Activated CD8-positive, alpha-beta T cell treated with anti-CD3 and anti-CD28 coated beads, Interleukin-2, amount 10 ng/mL, durations not matched to agents 7 days and 5 days (primary cell): ENCODE results near the gene CD9. TPM values are rescaled to one million over a fixed set of nuclear protein-coding genes. Genes with fewer than 3 reads are reported as not detected.

Experiments used
- ATAC-seq: fragments of 150-1000 bp; cut with Tn5 transposase; one replicate; pipeline ENCODE4 v1.10.0; 2021; ENCODE audit warnings: moderate library complexity
- CTCF ChIA-PET: fragments of 350-600 bp; sonication (Branson Sonifier 250); formaldehyde crosslinking; loops from one replicate; lab custom pipeline; 2021; ENCODE audit warnings: antibody characterized with exemption; lab: Charles Lee
- POLR2A ChIA-PET: fragments of 350-600 bp; sonication (Branson Sonifier 250); formaldehyde crosslinking; loops from one replicate; lab custom pipeline; 2021; ENCODE audit warnings: antibody characterized with exemption; lab: Charles Lee
- DNase-seq: peaks from one replicate; pipeline ENCODE4 v3.0.0-alpha.2; 2020
- H3K27ac Mint-ChIP-seq: one replicate; pipeline ENCODE4 v1.8.0; 2021; ENCODE audit warnings: mild to moderate bottlenecking, mixed read lengths
- H3K27me3 Mint-ChIP-seq: one replicate; pipeline ENCODE4 v1.8.0; 2021; ENCODE audit warnings: low read depth, mixed read lengths
- H3K36me3 Mint-ChIP-seq: one replicate; pipeline ENCODE4 v1.8.0; 2021; ENCODE audit warnings: low read depth, mixed read lengths
- H3K4me1 Mint-ChIP-seq: one replicate; pipeline ENCODE4 v1.8.0; 2021; ENCODE audit warnings: low read depth, mixed read lengths
- H3K4me3 Mint-ChIP-seq: one replicate; pipeline ENCODE4 v1.8.0; 2021; ENCODE audit warnings: mild to moderate bottlenecking, mixed read lengths
- H3K9me3 Mint-ChIP-seq: one replicate; pipeline ENCODE4 v1.8.0; 2022; ENCODE audit warnings: mixed read lengths; ENCODE audit not compliant: insufficient read depth
- total RNA-seq, 2 experiments: library from RNA; stranded (reverse); gene quantifications; one replicate each; pipeline ENCODE4 v1.2.3, GENCODE V29; 2021

Gene CD9
- total RNA-seq, 2 experiments from 2014 or later: 11.6 to 11.9 TPM

DNA sequence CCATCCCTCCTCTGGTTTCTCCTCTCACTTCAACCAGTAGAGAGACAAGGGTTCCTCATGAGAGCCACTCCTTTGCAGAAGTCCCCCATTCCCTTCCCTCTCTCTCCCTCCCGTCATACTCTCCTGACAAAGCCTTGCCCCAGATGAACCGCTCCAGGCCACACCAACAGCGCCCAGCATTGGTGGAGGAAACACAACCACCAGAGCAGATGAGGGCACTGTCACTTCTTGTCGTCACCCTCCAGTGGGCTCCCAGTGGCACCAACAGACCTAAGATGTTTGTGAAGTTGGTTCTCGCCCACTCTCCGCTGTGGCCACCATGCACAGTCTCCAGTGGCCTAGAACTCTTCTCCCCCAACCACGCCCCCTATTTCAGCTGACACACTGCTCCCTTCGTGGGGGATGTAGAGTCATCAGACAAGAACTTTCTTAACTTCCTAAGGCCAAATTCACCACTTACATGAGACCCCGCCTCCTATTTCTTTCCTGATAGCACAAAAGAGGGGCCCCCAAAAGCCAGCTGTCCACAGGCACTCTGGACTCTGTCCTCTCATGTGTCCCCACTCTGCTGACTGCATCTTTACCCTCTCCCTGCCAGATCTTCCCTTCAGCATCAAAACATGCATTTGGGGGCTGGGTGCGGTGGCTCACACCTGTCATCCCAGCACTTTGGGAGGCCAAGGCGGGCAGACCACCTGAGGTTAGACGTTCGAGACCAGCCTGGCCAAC is 81.0 kb downstream of the CD9 start:
- Mint-ChIP-seq H3K9me3 (no peaks in the 10 kb centered on the region), H3K36me3 (no peaks in the 10 kb centered on the region), H3K4me3 (no peak overlapping the region), H3K4me1 (peaks cover 13% of the 10 kb centered on the region), H3K27ac (no peak overlapping the region), H3K27me3 (peaks cover 17% of the 10 kb centered on the region)
- CTCF ChIA-PET: no interaction called here
- ATAC-seq (no peak), DNase-seq (no peak)
- POLR2A ChIA-PET: no interaction called here

DNA sequence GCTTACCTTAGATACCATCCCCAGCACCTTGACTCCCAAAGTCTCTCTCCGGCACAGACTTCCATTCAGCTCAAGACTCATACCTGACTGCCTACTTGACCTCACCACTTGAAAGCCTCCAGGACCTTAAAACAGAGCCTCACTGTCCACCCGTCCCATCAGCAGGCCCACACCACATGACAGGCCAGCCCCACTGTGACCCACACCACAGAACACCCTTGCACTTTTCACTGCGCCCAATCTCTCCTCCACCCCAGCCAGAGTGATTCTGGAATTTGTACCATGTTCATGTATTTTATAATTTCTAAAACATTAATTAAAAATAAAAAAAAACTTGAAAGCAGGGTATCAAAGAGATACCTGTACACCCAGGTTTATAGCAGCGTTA is 82.2 kb downstream of the CD9 start:
- ChIA-PET CTCF (interaction anchor here (0.8 to 4.0 kb wide), 3 partner anchors 81 to 218 kb away, joined by 3 to 20 read pairs (median 10); no protein-coding TSS in a partner anchor), POLR2A (no interaction called here)
- Mint-ChIP-seq H3K27ac (no peak overlapping the region), H3K27me3 (peaks cover 8% of the 10 kb centered on the region), H3K36me3 (no peaks in the 10 kb centered on the region), H3K9me3 (no peaks in the 10 kb centered on the region), H3K4me1 (peaks cover 13% of the 10 kb centered on the region), H3K4me3 (no peak overlapping the region)
- ATAC-seq (no peak), DNase-seq (no peak)

DNA sequence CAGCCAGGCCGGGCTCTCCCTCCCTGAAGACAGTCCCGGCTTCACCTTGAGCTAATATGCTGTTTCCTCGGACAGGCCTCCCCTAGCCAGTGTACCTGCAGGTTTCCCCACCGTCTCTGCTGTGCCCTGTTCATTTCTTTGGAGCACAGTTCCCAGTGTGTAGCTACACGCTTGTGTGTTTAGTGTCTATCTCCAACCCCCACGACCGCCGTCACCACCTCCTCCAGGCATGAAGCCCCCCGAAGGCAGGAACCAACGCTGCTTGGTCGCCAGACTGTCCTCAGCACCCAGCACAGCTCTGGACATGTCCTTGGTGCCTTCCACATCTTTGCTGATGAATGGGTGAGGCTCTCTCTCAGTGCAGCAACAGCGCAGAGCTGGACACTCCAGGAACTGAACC is 84.1 kb downstream of the CD9 start:
- Mint-ChIP-seq H3K4me3 (no peak overlapping the region), H3K9me3 (no peaks in the 10 kb centered on the region), H3K36me3 (no peaks in the 10 kb centered on the region), H3K4me1 (peaks cover 4% of the 10 kb centered on the region), H3K27ac (no peak overlapping the region), H3K27me3 (peaks cover 8% of the 10 kb centered on the region)
- POLR2A ChIA-PET: no interaction called here
- no peak for ATAC-seq
- no peak for DNase-seq
- CTCF ChIA-PET: interaction anchor here (0.6 to 4.0 kb wide), 23 partner anchors 11 to 298 kb away, joined by 3 to 22 read pairs (median 4); no protein-coding TSS in a partner anchor

DNA sequence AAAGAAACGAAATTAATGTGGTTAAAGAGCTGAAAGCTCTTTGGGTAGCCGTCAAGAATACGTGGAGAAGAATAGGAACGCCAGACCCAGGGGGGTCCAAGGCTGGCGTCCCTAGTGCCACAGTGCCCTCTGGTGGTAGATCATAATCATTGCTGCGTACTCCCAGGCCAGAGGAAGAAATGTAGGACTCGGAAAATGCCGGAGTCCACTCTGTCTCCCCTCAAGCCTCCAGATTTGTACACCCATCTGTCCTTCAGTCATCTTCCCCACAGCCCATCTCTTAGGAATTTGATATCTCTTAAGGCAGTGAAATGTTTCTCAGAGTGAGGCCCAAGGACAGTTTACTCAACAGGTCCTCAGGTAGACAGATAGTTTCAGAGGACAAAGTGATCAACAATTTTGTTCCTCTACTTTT is 84.9 kb downstream of the CD9 start:
- POLR2A ChIA-PET: no interaction called here
- no peaks in the 10 kb centered on the region for H3K36me3 Mint-ChIP-seq
- peak; percentile 71 for DNase-seq
- no peaks in the 10 kb centered on the region for H3K9me3 Mint-ChIP-seq
- CTCF ChIA-PET: interaction anchor here (0.6 to 4.0 kb wide), 23 partner anchors 9 to 299 kb away, joined by 3 to 22 read pairs (median 4); no protein-coding TSS in a partner anchor
- H3K27ac Mint-ChIP-seq: no peak overlapping the region
- ATAC-seq: peak; percentile 86
- peaks cover 3% of the 10 kb centered on the region for H3K27me3 Mint-ChIP-seq
- H3K4me1 Mint-ChIP-seq: peaks cover 4% of the 10 kb centered on the region
- H3K4me3 Mint-ChIP-seq: no peak overlapping the region

DNA sequence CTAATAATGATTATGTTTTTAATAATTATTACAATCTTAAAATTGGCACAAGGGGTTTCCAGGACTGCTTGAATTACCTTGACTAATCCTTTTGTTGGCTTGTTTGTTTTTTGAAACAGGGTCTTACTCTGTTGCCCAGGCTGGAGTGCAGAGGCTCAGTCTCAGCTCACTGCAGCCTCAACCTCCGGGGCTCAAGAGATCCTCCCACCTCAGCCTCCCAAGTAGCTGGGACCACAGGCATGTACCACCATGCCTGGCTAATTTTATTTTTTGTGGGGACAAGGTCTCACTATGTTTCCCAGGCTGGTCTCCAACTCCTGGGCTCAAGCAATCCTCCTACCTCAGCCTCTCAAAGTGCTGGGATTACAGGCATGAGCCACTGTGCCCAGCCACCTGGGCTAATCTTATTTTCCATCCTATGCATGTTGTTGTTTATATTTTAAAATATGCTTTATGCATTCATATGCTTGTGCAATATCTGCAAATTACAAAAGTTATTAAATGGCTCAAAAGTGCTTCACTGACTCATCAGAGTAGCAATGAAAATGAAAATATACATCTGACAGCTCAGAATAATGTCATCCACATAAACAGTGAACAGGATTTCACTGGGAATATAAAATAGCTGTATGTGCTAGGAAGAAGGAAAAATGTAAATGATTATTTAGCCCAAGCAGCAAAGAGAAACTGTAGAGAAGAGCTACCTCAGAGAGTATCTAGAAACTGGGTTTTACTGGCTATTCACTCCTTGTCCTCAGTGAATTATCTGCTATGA is 85.5 kb downstream of the CD9 start:
- peaks cover 2% of the 10 kb centered on the region for H3K27me3 Mint-ChIP-seq
- DNase-seq (no peak), ATAC-seq (no peak)
- ChIA-PET POLR2A (no interaction called here), CTCF (interaction anchor here (1.0 to 4.0 kb wide), 17 partner anchors 9 to 297 kb away, joined by 3 to 22 read pairs (median 6); no protein-coding TSS in a partner anchor)
- H3K4me3 Mint-ChIP-seq: no peak overlapping the region
- H3K9me3 Mint-ChIP-seq: no peaks in the 10 kb centered on the region
- peaks cover 4% of the 10 kb centered on the region for H3K4me1 Mint-ChIP-seq
- no peaks in the 10 kb centered on the region for H3K36me3 Mint-ChIP-seq
- no peak overlapping the region for H3K27ac Mint-ChIP-seq

Other genes starting within 250 kb of the CD9 start
- gene VWF, start 75.7 kb upstream of the CD9 start, total RNA-seq: not detected
- gene PLEKHG6, start 110.3 kb downstream of the CD9 start, total RNA-seq: under 1 TPM in 1 of 2 experiments, not detected in 1; 0.47 TPM
- gene TNFRSF1A, start 141.7 kb downstream of the CD9 start, total RNA-seq: 10 to 100 TPM; 58.8 to 63.4 TPM
- 1 to 10 TPM in 1 of 2 experiments, under 1 TPM in 1; 0.47 to 1.5 TPM for gene SCNN1A, start 175.2 kb downstream of the CD9 start, total RNA-seq
- under 1 TPM in 1 of 2 experiments, not detected in 1; 0.34 TPM for gene LTBR, start 183.8 kb downstream of the CD9 start, total RNA-seq
- gene CD27, start 244.6 kb downstream of the CD9 start, total RNA-seq: 100 to 1,000 TPM; 112 to 131 TPM